GM23338 (cell line): ENCODE results near the gene ASAP2. TPM values are rescaled to one million over a fixed set of nuclear protein-coding genes. Genes with fewer than 3 reads are reported as not detected.

Source experiments
- EZH2 ChIP-seq: fragments of 200-600 bp; sonication (generic); IDR thresholded peaks from one replicate; pipeline ENCODE4 v1.8.0; 2017; ENCODE audit warnings: antibody characterized with exemption, mild to moderate bottlenecking, low read depth; ENCODE audit not compliant: unreplicated experiment
- EZH2phosphoT487 ChIP-seq: fragments of 200-600 bp; sonication (generic); IDR thresholded peaks from one replicate; pipeline ENCODE4 v1.8.1; 2018; ENCODE audit warnings: antibody characterized with exemption; ENCODE audit not compliant: unreplicated experiment
- POLR2AphosphoS5 ChIP-seq: IDR thresholded peaks from 2 replicates; pipeline ENCODE4 v1.6.1; 2016; ENCODE audit warnings: antibody characterized with exemption, low read depth
- REST ChIP-seq: IDR thresholded peaks from one replicate; pipeline ENCODE4 v1.6.1; 2018; ENCODE audit warnings: antibody characterized with exemption; ENCODE audit not compliant: unreplicated experiment
- ZNF114 ChIP-seq: fragments of 250-450 bp; sonication (Bioruptor Pico); IDR thresholded peaks from 2 replicates; pipeline ENCODE4 v1.5.0; 2020; ENCODE audit warnings: mild to moderate bottlenecking, moderate library complexity
- ZNF331 ChIP-seq: fragments of 250-450 bp; sonication (Bioruptor Pico); IDR thresholded peaks from 2 replicates; pipeline ENCODE4 v1.5.0; 2020; ENCODE audit warnings: low read depth, mild to moderate bottlenecking, moderate library complexity
- ZNF462 ChIP-seq: fragments of 250-450 bp; sonication (Bioruptor Pico); IDR thresholded peaks from 2 replicates; pipeline ENCODE4 v1.5.0; 2020; ENCODE audit warnings: mild to moderate bottlenecking, moderate library complexity
- polyA plus RNA-seq: library from polyadenylated mRNA; unstranded; fragments of >200 nt; fragmentation: Nextera tagmentation; extraction: Ambion mirVana; gene quantifications from 2 replicates; pipeline ENCODE4 v1.2.1, GENCODE V29; 2016
- total RNA-seq: library from RNA; depleted of rRNA; stranded (reverse); fragments of >200 nt; shearing (Covaris generic); gene quantifications from 2 replicates; pipeline ENCODE4 v1.2.3, GENCODE V29; 2014

ASAP2 gene
- total and polyA plus RNA-seq, 2 experiments from 2014 or later: 2.6 to 15.6 TPM

- TF ChIP-seq ZNF462 (CRISPR knock-in tag): no peak
- TF ChIP-seq REST: no peak
- TF ChIP-seq EZH2phosphoT487: no peak
- TF ChIP-seq ZNF114 (CRISPR knock-in tag): no peak
- TF ChIP-seq ZNF331 (CRISPR knock-in tag): no peak
- TF ChIP-seq POLR2AphosphoS5: no peak
- TF ChIP-seq EZH2: no peak
Observed at GRCh38 chr2:9232886-9233285, 26.3 kb downstream of the ASAP2 start (continued).
